ENCODE measurements around the gene FIGNL1. TPM values are rescaled to one million over a fixed set of nuclear protein-coding genes. Genes with fewer than 3 reads are reported as not detected.

The FIGNL1 gene
- total RNA-seq, 1 experiment from 2014 or later: 6.4 TPM

- no peak overlapping the region for H3K27ac Mint-ChIP-seq
- POLR2A ChIA-PET: no interaction called here
- CTCF ChIA-PET: interaction anchor here (0.9 to 1.5 kb wide), 2 partner anchors 162 to 692 kb away, joined by 3 to 5 read pairs; no protein-coding TSS in a partner anchor
- ATAC-seq: no peak
- H3K9me3 Mint-ChIP-seq: no peaks in the 10 kb centered on the region
- peaks cover 10% of the 10 kb centered on the region for H3K4me1 Mint-ChIP-seq
- TF ChIP-seq ZBTB43 (CRISPR knock-in tag; IDR thresholded peaks at IDR 0.05) (no peak), ZNF423 (CRISPR knock-in tag; IDR thresholded peaks at IDR 0.05) (peak; percentile 48; the same call in 1 of the 2 replicates), IRF1 (CRISPR knock-in tag; IDR thresholded peaks at IDR 0.05) (no peak), NFYB (CRISPR knock-in tag; conservative IDR thresholded peaks at IDR 0.05; ENCODE audit: low read depth) (no peak)
- no peaks in the 10 kb centered on the region for H3K36me3 Mint-ChIP-seq
- no peak overlapping the region for H3K4me3 Mint-ChIP-seq
- peaks cover 28% of the 10 kb centered on the region for H3K27me3 Mint-ChIP-seq (ENCODE audit: low read depth)
- no peak for DNase-seq (ENCODE audit: low spot score)
These were observed 20.4 kb upstream of the FIGNL1 start for GRCh38 chr7:50470250-50471163.

- ATAC-seq: no peak
- H3K4me1 Mint-ChIP-seq: 0 out of 2 replicates have a peak, but pooled peaks cover 5% of the 10 kb centered on the region
- H3K36me3 Mint-ChIP-seq: no peaks in the 10 kb centered on the region
- POLR2A ChIA-PET: no interaction called here
- H3K27ac Mint-ChIP-seq: no peak overlapping the region
- no peak overlapping the region for H3K4me3 Mint-ChIP-seq
- H3K9me3 Mint-ChIP-seq: no peaks in the 10 kb centered on the region
- peaks cover 28% of the 10 kb centered on the region for H3K27me3 Mint-ChIP-seq (ENCODE audit: low read depth)
- CTCF ChIA-PET: interaction anchor here (0.7 to 2.4 kb wide), 6 partner anchors 94 to 694 kb away, joined by 3 to 12 read pairs (median 6); no protein-coding TSS in a partner anchor
- TF ChIP-seq NFE2L1 (CRISPR knock-in tag; IDR thresholded peaks at IDR 0.05): no peak
- TF ChIP-seq IRF2 (CRISPR knock-in tag; IDR thresholded peaks at IDR 0.05; ENCODE audit: borderline replicate concordance, low read depth): no peak
- no peak for DNase-seq (ENCODE audit: low spot score)
These were observed 19.0 kb upstream of the FIGNL1 start for GRCh38 chr7:50469181-50469580.

- Mint-ChIP-seq H3K4me3 (no peak overlapping the region), H3K27me3 (ENCODE audit: low read depth) (peaks cover 27% of the 10 kb centered on the region), H3K36me3 (no peaks in the 10 kb centered on the region), H3K9me3 (no peaks in the 10 kb centered on the region), H3K27ac (no peak overlapping the region), H3K4me1 (0 out of 2 replicates have a peak, but pooled peaks cover 5% of the 10 kb centered on the region)
- peak; percentile 86 for DNase-seq (ENCODE audit: low spot score)
- ATAC-seq: peak; percentile 91
- ChIA-PET POLR2A (no interaction called here), CTCF (interaction anchor here (0.6 to 2.4 kb wide), 16 partner anchors 12 to 904 kb away, joined by 3 to 12 read pairs (median 4); no protein-coding TSS in a partner anchor)
- TF ChIP-seq SMAD4 (CRISPR knock-in tag; IDR thresholded peaks at IDR 0.05) (no peak), ZNF232 (CRISPR knock-in tag; IDR thresholded peaks at IDR 0.05) (peak; percentile 63; the same call in 1 of the 2 replicates), ATF2 (CRISPR knock-in tag; IDR thresholded peaks at IDR 0.05; ENCODE audit: borderline replicate concordance, low read depth) (no peak), E2F5 (CRISPR knock-in tag; IDR thresholded peaks at IDR 0.05) (peak; percentile 76), E2F1 (CRISPR knock-in tag; IDR thresholded peaks at IDR 0.05) (peak; percentile 67; the same call in 1 of the 2 replicates), FOXJ3 (CRISPR knock-in tag; IDR thresholded peaks at IDR 0.05; ENCODE audit: borderline replicate concordance) (no peak), MYBL2 (CRISPR knock-in tag; IDR thresholded peaks at IDR 0.05) (no peak), HMGXB4 (CRISPR knock-in tag; IDR thresholded peaks at IDR 0.05) (0 out of 2 replicates have a peak, but pooled peaks have one; percentile 56), JAZF1 (CRISPR knock-in tag; IDR thresholded peaks at IDR 0.05) (no peak), SMAD3 (CRISPR knock-in tag; IDR thresholded peaks at IDR 0.05; ENCODE audit: borderline replicate concordance) (peak; percentile 66; the same call in 1 of the 2 replicates), PRRX2 (CRISPR knock-in tag; IDR thresholded peaks at IDR 0.05) (no peak), IRF2 (CRISPR knock-in tag; IDR thresholded peaks at IDR 0.05; ENCODE audit: borderline replicate concordance, low read depth) (no peak), RORB (CRISPR knock-in tag; IDR thresholded peaks at IDR 0.05) (no peak), ZBTB21 (CRISPR knock-in tag; IDR thresholded peaks at IDR 0.05; ENCODE audit: borderline replicate concordance) (no peak), RELA (CRISPR knock-in tag; IDR thresholded peaks at IDR 0.05; ENCODE audit: borderline replicate concordance) (no peak), GTF2I (CRISPR knock-in tag; conservative IDR thresholded peaks at IDR 0.05) (no peak)
These were observed 17.9 kb upstream of the FIGNL1 start for GRCh38 chr7:50467817-50468610.

All from WTC11 (cell line).